PFSK-1 (cell line): ENCODE results near the gene HNRNPA1.

ENCODE experiments used
- FOXP2 ChIP-seq: optimal IDR thresholded peaks from 2 replicates; pipeline ENCODE3; 2011; ENCODE audit warnings: borderline replicate concordance, control low read depth, inconsistent platforms; ENCODE audit not compliant: insufficient read depth; ENCODE audit errors: extremely low read length, extremely low read depth
- POLR2AphosphoS5 ChIP-seq: IDR thresholded peaks from 2 replicates; pipeline ENCODE4 v1.6.1; 2012; ENCODE audit warnings: low read depth, mild to moderate bottlenecking, control low read depth, low read length, moderate library complexity
- REST ChIP-seq, 2 experiments: IDR thresholded peaks; 2 replicates each; pipeline versions ENCODE4 v1.6.1 to v1.8.0; 2011 to 2012; ENCODE audit warnings: low read depth in 2 of 2, low read length in 2 of 2, control low read depth in 1 of 2, inconsistent platforms in 1 of 2, mild to moderate bottlenecking in 1 of 2, moderate library complexity in 1 of 2; ENCODE audit not compliant: insufficient read depth in 1 of 2
- SIN3A ChIP-seq: IDR thresholded peaks from 2 replicates; pipeline ENCODE4 v1.6.1; 2012; ENCODE audit warnings: mild to moderate bottlenecking, low read length, moderate library complexity, borderline replicate concordance; ENCODE audit not compliant: insufficient read depth
- TAF1 ChIP-seq: IDR thresholded peaks from 2 replicates; pipeline ENCODE4 v1.6.1; 2012; ENCODE audit warnings: low read length, control low read depth, borderline replicate concordance; ENCODE audit not compliant: insufficient read depth

HNRNPA1 gene

GRCh38 chr12:54287261-54288157 is 7.0 kb downstream of the HNRNPA1 start:
- TF ChIP-seq TAF1 (no peak), SIN3A (0 out of 2 replicates have a peak, but pooled peaks have one; percentile 23), REST (IDR thresholded peaks at IDR 0.05; ENCODE audit: insufficient read depth in 1 of 2, low read depth in 2 of 2, low read length in 2 of 2) (no peak), FOXP2 (no peak), POLR2AphosphoS5 (peak; percentile 76)

GRCh38 chr12:54292083-54292930 is 11.8 kb downstream of the HNRNPA1 start:
- TF ChIP-seq SIN3A (no peak), REST (IDR thresholded peaks at IDR 0.05; ENCODE audit: insufficient read depth in 1 of 2, low read depth in 2 of 2, low read length in 2 of 2) (no peak), FOXP2 (no peak), POLR2AphosphoS5 (no peak), TAF1 (no peak)

- no peak for TF ChIP-seq REST (IDR thresholded peaks at IDR 0.05; ENCODE audit: insufficient read depth in 1 of 2, low read depth in 2 of 2, low read length in 2 of 2)
- no peak for TF ChIP-seq FOXP2
- no peak for TF ChIP-seq SIN3A
- no peak for TF ChIP-seq TAF1
- TF ChIP-seq POLR2AphosphoS5, result no peak
Measured at GRCh38 chr12:54292931-54293241, 12.4 kb downstream of the HNRNPA1 start.

GRCh38 chr12:54294152-54294952 is 13.8 kb downstream of the HNRNPA1 start:
- TF ChIP-seq REST (IDR thresholded peaks at IDR 0.05; ENCODE audit: insufficient read depth in 1 of 2, low read depth in 2 of 2, low read length in 2 of 2), result no peak
- no peak for TF ChIP-seq TAF1
- TF ChIP-seq SIN3A, result no peak
- no peak for TF ChIP-seq POLR2AphosphoS5
- TF ChIP-seq FOXP2, result no peak
